ENCODE measurements around the gene PRKCA. TPM values are rescaled to one million over a fixed set of nuclear protein-coding genes. Genes with fewer than 3 reads are reported as not detected.

The PRKCA gene
- total RNA-seq, 2 experiments from 2014 or later: 84.4 to 87.9 TPM

DNA sequence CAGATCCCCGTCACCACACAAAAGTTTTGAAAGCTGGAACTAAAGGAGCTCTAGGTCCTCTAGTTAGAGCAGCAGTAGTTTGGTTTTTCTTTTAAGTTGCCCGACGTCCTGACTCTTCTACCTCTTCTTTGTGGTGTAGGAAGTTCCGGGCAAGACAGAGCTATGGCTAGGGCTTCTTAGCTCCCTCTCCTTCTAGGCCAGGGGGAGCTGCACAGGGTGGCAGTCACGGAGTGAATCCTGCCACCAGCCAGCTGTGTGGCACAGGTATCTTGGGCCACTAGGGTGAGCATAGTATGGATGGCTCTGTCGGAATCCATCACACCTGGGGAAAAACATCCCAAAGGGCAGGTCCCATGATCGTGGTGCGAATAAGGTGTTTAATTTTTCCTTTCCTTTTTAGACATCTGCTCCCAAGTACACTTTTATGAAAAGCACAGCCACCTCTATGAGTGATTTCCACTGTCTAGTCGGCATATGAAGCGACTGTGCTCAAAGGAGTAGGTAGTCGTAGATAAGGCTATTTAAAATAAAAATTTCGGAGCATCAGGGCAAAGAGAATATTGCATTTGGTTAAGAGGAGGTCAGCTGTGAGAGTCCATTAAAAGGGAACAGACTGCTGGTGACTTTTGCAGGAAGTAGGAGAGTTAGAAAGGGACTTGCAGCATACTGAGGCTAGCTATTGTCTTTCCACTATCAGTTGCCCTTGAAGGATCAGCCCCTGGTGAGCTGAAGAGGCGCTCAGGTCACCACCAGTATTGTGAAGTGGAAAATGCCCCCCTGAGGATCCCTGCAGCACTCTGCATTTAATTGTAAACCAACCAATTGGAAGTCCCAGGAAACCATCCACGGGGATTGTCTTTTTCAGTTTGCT, 2.1 kb downstream of the PRKCA start:
- intact Hi-C loops (cut with micrococcal nuclease): loop anchor here (5.0 to 10.0 kb wide), 4 partner anchors 47 to 240 kb away; no protein-coding TSS in a partner anchor
- H3K4me1 Mint-ChIP-seq (ENCODE audit: low read depth): peaks cover 51% of the 10 kb centered on the region

DNA sequence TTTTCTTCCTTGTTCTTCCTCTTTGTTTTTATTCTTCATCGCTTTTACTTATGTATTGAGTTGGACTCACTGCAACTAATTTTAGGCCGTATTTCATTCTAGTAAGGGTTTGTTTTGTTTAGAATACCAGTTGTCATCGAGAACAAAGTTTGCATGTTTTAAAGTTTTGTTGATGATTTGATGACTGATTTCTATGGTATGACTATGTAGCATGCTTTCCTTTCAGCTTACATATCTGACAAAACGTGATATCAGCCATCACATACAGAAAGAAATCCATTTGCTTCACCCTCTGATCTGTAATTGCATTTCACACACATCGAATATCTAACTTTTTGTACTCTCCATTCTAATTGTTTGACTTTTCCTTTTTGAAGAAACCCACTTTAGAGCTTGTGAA, 4.0 kb downstream of the PRKCA start:
- ATAC-seq: no peak

More for the DNA sequence above, 2.1 kb downstream of the PRKCA start:
- Mint-ChIP-seq H3K4me3 (peak overlapping the region; percentile 94), H3K9me3 (peaks cover 3% of the 10 kb centered on the region), H3K27ac (peak overlapping the region; percentile 96), H3K36me3 (ENCODE audit: low read depth) (peaks cover 55% of the 10 kb centered on the region), H3K27me3 (no peaks in the 10 kb centered on the region)
- TF ChIP-seq, protein P1, sequence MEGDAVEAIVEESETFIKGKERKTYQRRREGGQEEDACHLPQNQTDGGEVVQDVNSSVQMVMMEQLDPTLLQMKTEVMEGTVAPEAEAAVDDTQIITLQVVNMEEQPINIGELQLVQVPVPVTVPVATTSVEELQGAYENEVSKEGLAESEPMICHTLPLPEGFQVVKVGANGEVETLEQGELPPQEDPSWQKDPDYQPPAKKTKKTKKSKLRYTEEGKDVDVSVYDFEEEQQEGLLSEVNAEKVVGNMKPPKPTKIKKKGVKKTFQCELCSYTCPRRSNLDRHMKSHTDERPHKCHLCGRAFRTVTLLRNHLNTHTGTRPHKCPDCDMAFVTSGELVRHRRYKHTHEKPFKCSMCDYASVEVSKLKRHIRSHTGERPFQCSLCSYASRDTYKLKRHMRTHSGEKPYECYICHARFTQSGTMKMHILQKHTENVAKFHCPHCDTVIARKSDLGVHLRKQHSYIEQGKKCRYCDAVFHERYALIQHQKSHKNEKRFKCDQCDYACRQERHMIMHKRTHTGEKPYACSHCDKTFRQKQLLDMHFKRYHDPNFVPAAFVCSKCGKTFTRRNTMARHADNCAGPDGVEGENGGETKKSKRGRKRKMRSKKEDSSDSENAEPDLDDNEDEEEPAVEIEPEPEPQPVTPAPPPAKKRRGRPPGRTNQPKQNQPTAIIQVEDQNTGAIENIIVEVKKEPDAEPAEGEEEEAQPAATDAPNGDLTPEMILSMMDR (IDR thresholded peaks at IDR 0.05): no peak
- DNase-seq: peak; percentile 38
- ChIA-PET POLR2A (interaction anchor here (1.0 to 1.6 kb wide), 6 partner anchors 8 to 94 kb away, joined by 4 to 7 read pairs (median 4); no protein-coding TSS in a partner anchor), CTCF (interaction anchor here (0.9 to 1.7 kb wide), 7 partner anchors 13 to 262 kb away, joined by 3 to 4 read pairs (median 3); no protein-coding TSS in a partner anchor)
- ATAC-seq: peak; percentile 23

DNA sequence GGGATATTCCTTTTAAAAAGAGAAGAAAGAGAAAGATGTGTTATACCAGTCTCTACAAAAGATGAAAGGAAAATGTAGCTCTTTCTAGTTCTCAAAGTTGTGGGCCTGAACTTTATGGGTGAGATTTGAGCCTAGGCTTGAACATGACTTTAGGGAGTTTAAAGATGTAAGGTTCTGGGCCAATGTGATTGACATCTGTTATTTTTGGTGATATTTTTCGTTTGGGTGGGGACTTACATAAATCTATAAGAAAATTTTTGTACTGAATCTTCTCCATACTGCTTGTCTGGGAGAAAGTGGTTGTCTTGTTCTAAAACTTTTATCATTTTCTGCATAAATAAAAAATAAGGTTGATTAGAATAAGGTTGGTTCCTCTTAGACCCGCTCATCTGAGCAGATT, 4.8 kb downstream of the PRKCA start:
- ChIA-PET POLR2A (no interaction called here), CTCF (interaction anchor here (1.5 kb wide), 1 partner anchor 9 kb away, joined by 4 read pairs; no protein-coding TSS in a partner anchor)
- Mint-ChIP-seq H3K4me3 (peak overlapping the region; percentile 94), H3K9me3 (peaks cover 3% of the 10 kb centered on the region), H3K4me1 (ENCODE audit: low read depth) (peaks cover 59% of the 10 kb centered on the region), H3K27ac (peak overlapping the region; percentile 96), H3K36me3 (ENCODE audit: low read depth) (peaks cover 76% of the 10 kb centered on the region), H3K27me3 (no peaks in the 10 kb centered on the region)
- DNase-seq (no peak), ATAC-seq (no peak)
- TF ChIP-seq, protein P1 (IDR thresholded peaks at IDR 0.05): no peak
- intact Hi-C loops (cut with micrococcal nuclease): loop anchor here (5.0 to 10.0 kb wide), 2 partner anchors 90 to 238 kb away; no protein-coding TSS in a partner anchor

More for the DNA sequence above, 4.0 kb downstream of the PRKCA start:
- peaks cover 55% of the 10 kb centered on the region for H3K4me1 Mint-ChIP-seq (ENCODE audit: low read depth)
- H3K36me3 Mint-ChIP-seq (ENCODE audit: low read depth): peaks cover 72% of the 10 kb centered on the region
- peaks cover 3% of the 10 kb centered on the region for H3K9me3 Mint-ChIP-seq
- POLR2A ChIA-PET: interaction anchor here (0.6 kb wide), 1 partner anchor 28 kb away, joined by 3 read pairs; no protein-coding TSS in a partner anchor
- no peak for DNase-seq
- peak overlapping the region; percentile 94 for H3K4me3 Mint-ChIP-seq
- no peaks in the 10 kb centered on the region for H3K27me3 Mint-ChIP-seq
- CTCF ChIA-PET: interaction anchor here (0.8 to 1.5 kb wide), 3 partner anchors 9 to 260 kb away, joined by 3 to 4 read pairs (median 3); no protein-coding TSS in a partner anchor
- intact Hi-C loops (cut with micrococcal nuclease): loop anchor here (5.0 to 10.0 kb wide), 2 partner anchors 91 to 238 kb away; no protein-coding TSS in a partner anchor
- peak overlapping the region; percentile 96 for H3K27ac Mint-ChIP-seq
- TF ChIP-seq, protein P1 (IDR thresholded peaks at IDR 0.05): no peak

DNA sequence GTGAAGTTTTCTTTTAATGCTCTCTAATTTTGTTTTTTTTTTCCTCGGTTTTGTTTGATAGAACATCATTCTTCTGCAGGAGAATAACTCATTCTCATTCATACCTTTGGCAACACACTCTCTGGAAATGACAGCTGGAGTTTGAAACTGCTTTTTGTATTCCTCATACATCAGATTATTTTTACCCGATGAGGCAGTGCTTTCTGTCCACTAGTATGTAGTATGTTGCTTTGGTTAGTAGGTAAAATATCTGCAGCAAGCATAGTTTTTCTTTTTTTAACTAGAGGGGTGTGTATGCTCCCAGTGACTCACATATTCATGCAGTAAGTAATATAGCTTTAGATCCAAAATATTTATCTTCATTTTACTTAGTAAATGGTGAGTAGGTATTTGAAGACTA, 6.4 kb downstream of the PRKCA start:
- Mint-ChIP-seq H3K36me3 (ENCODE audit: low read depth) (peaks cover 82% of the 10 kb centered on the region), H3K27me3 (no peaks in the 10 kb centered on the region), H3K4me1 (ENCODE audit: low read depth) (peaks cover 75% of the 10 kb centered on the region), H3K9me3 (peaks cover 3% of the 10 kb centered on the region), H3K27ac (peak overlapping the region; percentile 96), H3K4me3 (peak overlapping the region; percentile 1)
- CTCF ChIA-PET: no interaction called here
- DNase-seq: no peak
- no peak for ATAC-seq
- TF ChIP-seq, protein P1 (IDR thresholded peaks at IDR 0.05): no peak
- POLR2A ChIA-PET: no interaction called here
- intact Hi-C loops (cut with micrococcal nuclease): loop anchor here (5.0 to 10.0 kb wide), 2 partner anchors 88 to 236 kb away; no protein-coding TSS in a partner anchor
